DOHH2 (cell line): ENCODE results near the gene PIGM.

Source experiments
- EZH2phosphoT487 ChIP-seq: fragments of 200-600 bp; sonication (generic); IDR thresholded peaks from 2 replicates; pipeline ENCODE4 v1.6.1; 2017; ENCODE audit warnings: borderline replicate concordance, mild to moderate bottlenecking, antibody characterized with exemption, low read length, moderate library complexity, mixed read lengths
- TF ChIP-seq, protein P1 (sequence below): fragments of 200-600 bp; sonication (generic); IDR thresholded peaks from one replicate; pipeline ENCODE4 v1.5.1; 2014; ENCODE audit warnings: antibody characterized with exemption, mild to moderate bottlenecking, low read depth, low read length; ENCODE audit not compliant: poor library complexity, severe bottlenecking

DNA sequence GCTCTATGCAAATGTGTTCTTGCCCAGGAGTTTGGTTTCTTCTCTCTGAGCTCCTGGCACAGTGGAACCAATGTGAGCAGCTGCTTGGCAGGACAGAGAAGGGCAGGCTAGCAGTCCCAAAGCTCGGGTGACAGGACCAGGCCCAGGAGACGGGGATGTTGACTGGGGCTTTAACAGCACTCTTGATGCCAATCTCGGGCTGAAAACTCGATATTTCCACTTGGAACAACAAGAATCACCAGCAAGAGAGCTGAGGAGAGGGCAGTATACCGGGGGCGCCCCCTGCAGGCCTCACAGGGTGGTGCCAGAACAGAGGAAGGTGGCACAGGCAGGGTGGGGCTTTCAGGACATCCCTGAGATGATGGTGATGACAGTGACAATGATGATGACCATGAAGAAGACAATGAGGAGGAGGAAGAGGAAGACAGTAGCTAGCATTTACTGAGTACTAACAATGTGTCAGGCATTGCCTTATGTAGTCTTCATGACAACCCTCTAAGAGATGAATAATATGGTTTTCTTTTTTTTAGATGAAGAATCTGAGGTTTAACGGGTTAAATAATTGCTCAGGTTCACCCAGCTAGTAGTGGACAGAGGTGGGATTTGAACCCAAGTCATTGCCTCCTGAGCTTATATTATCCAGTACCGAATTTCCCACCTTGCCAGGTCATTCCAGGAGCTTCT lies 46.9 kb upstream of the PIGM start:
- TF ChIP-seq, protein P1, sequence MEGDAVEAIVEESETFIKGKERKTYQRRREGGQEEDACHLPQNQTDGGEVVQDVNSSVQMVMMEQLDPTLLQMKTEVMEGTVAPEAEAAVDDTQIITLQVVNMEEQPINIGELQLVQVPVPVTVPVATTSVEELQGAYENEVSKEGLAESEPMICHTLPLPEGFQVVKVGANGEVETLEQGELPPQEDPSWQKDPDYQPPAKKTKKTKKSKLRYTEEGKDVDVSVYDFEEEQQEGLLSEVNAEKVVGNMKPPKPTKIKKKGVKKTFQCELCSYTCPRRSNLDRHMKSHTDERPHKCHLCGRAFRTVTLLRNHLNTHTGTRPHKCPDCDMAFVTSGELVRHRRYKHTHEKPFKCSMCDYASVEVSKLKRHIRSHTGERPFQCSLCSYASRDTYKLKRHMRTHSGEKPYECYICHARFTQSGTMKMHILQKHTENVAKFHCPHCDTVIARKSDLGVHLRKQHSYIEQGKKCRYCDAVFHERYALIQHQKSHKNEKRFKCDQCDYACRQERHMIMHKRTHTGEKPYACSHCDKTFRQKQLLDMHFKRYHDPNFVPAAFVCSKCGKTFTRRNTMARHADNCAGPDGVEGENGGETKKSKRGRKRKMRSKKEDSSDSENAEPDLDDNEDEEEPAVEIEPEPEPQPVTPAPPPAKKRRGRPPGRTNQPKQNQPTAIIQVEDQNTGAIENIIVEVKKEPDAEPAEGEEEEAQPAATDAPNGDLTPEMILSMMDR: peak; percentile 99
- no peak for TF ChIP-seq EZH2phosphoT487
